HepG2 (cell line): Measurements from ENCODE around the gene PKD2L1. TPM values are rescaled to one million over a fixed set of nuclear protein-coding genes. Genes with fewer than 3 reads are reported as not detected.

ENCODE experiments used
- AGO1 ChIP-seq: fragments of 200-400 bp; formaldehyde crosslinking; IDR thresholded peaks from 2 replicates; pipeline ENCODE4 v1.6.1; 2017; ENCODE audit warnings: mild to moderate bottlenecking, low read depth, low read length, moderate library complexity; ENCODE audit not compliant: poor library complexity, severe bottlenecking
- ARHGAP35 ChIP-seq: sonication (generic); formaldehyde crosslinking; IDR thresholded peaks from 2 replicates; pipeline ENCODE4 v1.9.0; 2022; ENCODE audit warnings: mild to moderate bottlenecking, inconsistent platforms, moderate library complexity, missing genetic modification reagents, borderline replicate concordance
- HOXA5 ChIP-seq: sonication (generic); formaldehyde crosslinking; IDR thresholded peaks from 2 replicates; pipeline ENCODE4 v1.4.0; 2020; ENCODE audit warnings: missing genetic modification reagents
- HOXD1 ChIP-seq: sonication (generic); formaldehyde crosslinking; IDR thresholded peaks from 2 replicates; pipeline ENCODE4 v1.5.0; 2020; ENCODE audit warnings: missing genetic modification reagents
- KLF16 ChIP-seq, 2 experiments: sonication (generic) in 1 of 2; formaldehyde crosslinking in 1 of 2; IDR thresholded peaks; 2 replicates each; pipeline versions ENCODE4 v1.6.1 to v1.8.0; 2016 to 2023; ENCODE audit warnings: missing genetic modification reagents in 2 of 2, missing compliant biosample characterization in 1 of 2
- MIER2 ChIP-seq: IDR thresholded peaks from 2 replicates; pipeline ENCODE4 v1.6.1; 2016; ENCODE audit warnings: missing biosample characterization, missing genetic modification reagents
- SIX1 ChIP-seq: sonication (generic); formaldehyde crosslinking; IDR thresholded peaks from 2 replicates; pipeline ENCODE4 v1.4.0; 2020; ENCODE audit warnings: missing genetic modification reagents, borderline replicate concordance
- SMARCE1 ChIP-seq: fragments of 450-650 bp; IDR thresholded peaks from 2 replicates; pipeline ENCODE4 v1.6.1; 2017; ENCODE audit warnings: borderline replicate concordance
- TARDBP ChIP-seq: sonication (generic); formaldehyde crosslinking; IDR thresholded peaks from 2 replicates; pipeline ENCODE4 v1.8.0; 2022; ENCODE audit warnings: mild to moderate bottlenecking, missing genetic modification reagents
- ZC3H13 ChIP-seq: sonication (generic); formaldehyde crosslinking; IDR thresholded peaks from 2 replicates; pipeline ENCODE4 v1.8.1; 2023; ENCODE audit warnings: mild to moderate bottlenecking, missing genetic modification reagents, moderate library complexity
- ZFX ChIP-seq: sonication (generic); formaldehyde crosslinking; IDR thresholded peaks from 2 replicates; pipeline ENCODE4 v1.4.0; 2020; ENCODE audit warnings: mild to moderate bottlenecking, low read depth, missing genetic modification reagents, moderate library complexity
- ZNF331 ChIP-seq: sonication (generic); formaldehyde crosslinking; IDR thresholded peaks from 2 replicates; pipeline ENCODE4 v1.4.0; 2020; ENCODE audit warnings: missing genetic modification reagents
- ZNF530 ChIP-seq: sonication (generic); formaldehyde crosslinking; IDR thresholded peaks from 2 replicates; pipeline ENCODE4 v1.5.0; 2020; ENCODE audit warnings: low read depth, mild to moderate bottlenecking, missing genetic modification reagents
- ZNF766 ChIP-seq: sonication (generic); formaldehyde crosslinking; IDR thresholded peaks from 2 replicates; pipeline ENCODE4 v1.5.0; 2020; ENCODE audit warnings: missing genetic modification reagents, borderline replicate concordance
- ZZZ3 ChIP-seq: sonication (generic); formaldehyde crosslinking; IDR thresholded peaks from 2 replicates; pipeline ENCODE4 v1.4.0; 2020; ENCODE audit warnings: missing genetic modification reagents, mild to moderate bottlenecking, borderline replicate concordance
- polyA plus RNA-seq, 8 experiments: library from polyadenylated mRNA; depleted of rRNA in 3 of 8; stranded (reverse) in 7 of 8; unstranded in 1 of 8; fragments of >200 nt; fragmentation: Illumina TruSeq in 4 of 8; extraction: Trizol in 4 of 8; gene quantifications; 2 replicates each; pipeline versions ENCODE4 v1.2.1 to v1.2.3, GENCODE V29; 2011 to 2016; ENCODE audit warnings: low read depth in 4 of 8, missing spikeins in 1 of 8, mixed read lengths in 1 of 8; ENCODE audit not compliant: insufficient read depth in 1 of 8
- total RNA-seq, 5 experiments: library from RNA; depleted of rRNA; stranded (reverse); fragments of >200 nt; fragmentation: Illumina TruSeq; extraction: Trizol; gene quantifications; 2 replicates each; pipeline ENCODE4 v1.2.3, GENCODE V29; 2016; ENCODE audit warnings: low read depth in 1 of 5
- TF ChIP-seq, protein P1 (sequence below): sonication (generic); formaldehyde crosslinking; IDR thresholded peaks from 2 replicates; pipeline ENCODE4 v1.4.0; 2020; ENCODE audit warnings: missing genetic modification reagents, borderline replicate concordance
- TF ChIP-seq, protein P2 (sequence below): sonication (generic); formaldehyde crosslinking; IDR thresholded peaks from 2 replicates; pipeline ENCODE4 v1.4.0; 2020; ENCODE audit warnings: missing genetic modification reagents, mild to moderate bottlenecking, borderline replicate concordance
- TF ChIP-seq, protein P3 (sequence below): sonication (generic); formaldehyde crosslinking; conservative IDR thresholded peaks from 2 replicates; pipeline ENCODE4 v1.4.0; 2020; ENCODE audit warnings: missing genetic modification reagents
- TF ChIP-seq, protein P4 (sequence below): sonication (generic); formaldehyde crosslinking; IDR thresholded peaks from 2 replicates; pipeline ENCODE4 v1.4.0; 2020; ENCODE audit warnings: missing genetic modification reagents

PKD2L1 gene
- total and polyA plus RNA-seq, 2 of the 13 experiments (the other 11 are each of a cell fraction or from before 2014, with no cell fraction given), result 0.07 to 0.15 TPM

DNA sequence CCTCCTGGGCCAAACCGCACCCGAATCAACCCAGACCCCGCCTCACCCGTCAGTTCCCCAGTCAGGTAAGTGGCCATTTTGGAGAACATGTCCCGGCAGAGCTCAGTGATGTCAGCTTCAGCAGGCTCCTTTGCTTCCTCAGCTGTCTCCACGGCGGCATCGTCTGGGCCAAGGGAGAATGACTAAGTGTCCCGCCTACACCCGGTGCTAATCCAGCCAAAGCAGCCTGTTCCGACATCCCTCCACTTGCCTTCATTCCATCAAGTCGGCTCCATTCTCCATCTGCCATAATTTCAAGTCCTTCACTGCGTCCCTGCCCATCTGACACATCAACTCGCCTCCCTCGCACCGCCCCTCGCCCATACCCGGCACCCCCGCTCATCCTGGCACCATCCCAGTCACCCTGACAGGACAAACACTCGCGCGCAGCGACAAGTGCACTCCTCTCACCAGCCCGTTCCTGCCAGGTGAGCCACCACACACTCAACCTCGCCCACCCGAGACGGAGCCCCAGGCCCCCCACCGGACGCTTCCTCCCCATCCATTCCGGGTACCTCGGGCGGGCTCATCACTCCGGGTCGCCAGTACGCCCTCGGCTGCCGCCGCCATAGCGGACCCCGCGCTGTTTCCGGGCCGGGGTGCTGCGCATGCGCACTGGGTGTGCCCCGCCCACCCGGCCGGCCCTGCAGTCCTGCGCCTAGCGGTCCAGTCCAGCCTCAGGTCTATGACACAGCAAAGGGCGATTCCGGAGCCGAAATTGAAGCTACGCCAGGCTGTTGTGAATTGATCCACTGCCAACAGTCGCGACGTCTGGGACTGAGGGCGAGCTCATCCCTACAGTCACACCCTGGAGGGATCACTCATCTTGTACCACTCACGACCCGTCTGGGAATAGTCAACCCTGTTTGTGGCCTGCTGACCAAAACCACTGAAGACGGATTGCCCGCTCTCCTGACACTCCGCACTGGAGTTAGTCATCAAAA lies 43.7 kb downstream of the PKD2L1 start, which contains the start of gene BLOC1S2 (continued):
- TF ChIP-seq, protein P1, sequence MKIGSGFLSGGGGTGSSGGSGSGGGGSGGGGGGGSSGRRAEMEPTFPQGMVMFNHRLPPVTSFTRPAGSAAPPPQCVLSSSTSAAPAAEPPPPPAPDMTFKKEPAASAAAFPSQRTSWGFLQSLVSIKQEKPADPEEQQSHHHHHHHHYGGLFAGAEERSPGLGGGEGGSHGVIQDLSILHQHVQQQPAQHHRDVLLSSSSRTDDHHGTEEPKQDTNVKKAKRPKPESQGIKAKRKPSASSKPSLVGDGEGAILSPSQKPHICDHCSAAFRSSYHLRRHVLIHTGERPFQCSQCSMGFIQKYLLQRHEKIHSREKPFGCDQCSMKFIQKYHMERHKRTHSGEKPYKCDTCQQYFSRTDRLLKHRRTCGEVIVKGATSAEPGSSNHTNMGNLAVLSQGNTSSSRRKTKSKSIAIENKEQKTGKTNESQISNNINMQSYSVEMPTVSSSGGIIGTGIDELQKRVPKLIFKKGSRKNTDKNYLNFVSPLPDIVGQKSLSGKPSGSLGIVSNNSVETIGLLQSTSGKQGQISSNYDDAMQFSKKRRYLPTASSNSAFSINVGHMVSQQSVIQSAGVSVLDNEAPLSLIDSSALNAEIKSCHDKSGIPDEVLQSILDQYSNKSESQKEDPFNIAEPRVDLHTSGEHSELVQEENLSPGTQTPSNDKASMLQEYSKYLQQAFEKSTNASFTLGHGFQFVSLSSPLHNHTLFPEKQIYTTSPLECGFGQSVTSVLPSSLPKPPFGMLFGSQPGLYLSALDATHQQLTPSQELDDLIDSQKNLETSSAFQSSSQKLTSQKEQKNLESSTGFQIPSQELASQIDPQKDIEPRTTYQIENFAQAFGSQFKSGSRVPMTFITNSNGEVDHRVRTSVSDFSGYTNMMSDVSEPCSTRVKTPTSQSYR (CRISPR knock-in tag), result no peak
- TF ChIP-seq ZZZ3 (CRISPR knock-in tag), result no peak; the same call in 1 of the 2 replicates
- peak; percentile 75 for TF ChIP-seq HOXA5 (CRISPR knock-in tag)
- no peak for TF ChIP-seq SIX1 (CRISPR knock-in tag)
- peak in 1 of 2 experiments; percentile 54; a peak in 1 of 4 replicates for TF ChIP-seq KLF16 (CRISPR knock-in tag; IDR thresholded peaks at IDR 0.05)
- TF ChIP-seq, protein P2, sequence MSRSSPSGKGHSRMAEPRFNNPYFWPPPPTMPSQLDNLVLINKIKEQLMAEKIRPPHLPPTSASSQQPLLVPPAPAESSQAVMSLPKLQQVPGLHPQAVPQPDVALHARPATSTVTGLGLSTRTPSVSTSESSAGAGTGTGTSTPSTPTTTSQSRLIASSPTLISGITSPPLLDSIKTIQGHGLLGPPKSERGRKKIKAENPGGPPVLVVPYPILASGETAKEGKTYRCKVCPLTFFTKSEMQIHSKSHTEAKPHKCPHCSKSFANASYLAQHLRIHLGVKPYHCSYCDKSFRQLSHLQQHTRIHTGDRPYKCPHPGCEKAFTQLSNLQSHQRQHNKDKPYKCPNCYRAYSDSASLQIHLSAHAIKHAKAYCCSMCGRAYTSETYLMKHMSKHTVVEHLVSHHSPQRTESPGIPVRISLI (CRISPR knock-in tag), result peak; percentile 57; the same call in 1 of the 2 replicates
- TF ChIP-seq TARDBP (CRISPR knock-in tag), result 0 out of 2 replicates have a peak, but pooled peaks have one; percentile 56
- no peak for TF ChIP-seq SMARCE1
- peak; percentile 87 for TF ChIP-seq ZFX (CRISPR knock-in tag)
- peak; percentile 41 for TF ChIP-seq ZC3H13 (CRISPR knock-in tag)
- peak; percentile 41; the same call in 1 of the 2 replicates for TF ChIP-seq ZNF331 (CRISPR knock-in tag)
- TF ChIP-seq, protein P3, sequence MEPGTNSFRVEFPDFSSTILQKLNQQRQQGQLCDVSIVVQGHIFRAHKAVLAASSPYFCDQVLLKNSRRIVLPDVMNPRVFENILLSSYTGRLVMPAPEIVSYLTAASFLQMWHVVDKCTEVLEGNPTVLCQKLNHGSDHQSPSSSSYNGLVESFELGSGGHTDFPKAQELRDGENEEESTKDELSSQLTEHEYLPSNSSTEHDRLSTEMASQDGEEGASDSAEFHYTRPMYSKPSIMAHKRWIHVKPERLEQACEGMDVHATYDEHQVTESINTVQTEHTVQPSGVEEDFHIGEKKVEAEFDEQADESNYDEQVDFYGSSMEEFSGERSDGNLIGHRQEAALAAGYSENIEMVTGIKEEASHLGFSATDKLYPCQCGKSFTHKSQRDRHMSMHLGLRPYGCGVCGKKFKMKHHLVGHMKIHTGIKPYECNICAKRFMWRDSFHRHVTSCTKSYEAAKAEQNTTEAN (CRISPR knock-in tag), result no peak
- no peak for TF ChIP-seq MIER2
- 0 out of 2 replicates have a peak, but pooled peaks have one; percentile 62 for TF ChIP-seq ZNF766 (CRISPR knock-in tag)
- peak; percentile 55; the same call in 1 of the 2 replicates for TF ChIP-seq HOXD1 (CRISPR knock-in tag)
- TF ChIP-seq ZNF530 (CRISPR knock-in tag), result no peak
- TF ChIP-seq, protein P4, sequence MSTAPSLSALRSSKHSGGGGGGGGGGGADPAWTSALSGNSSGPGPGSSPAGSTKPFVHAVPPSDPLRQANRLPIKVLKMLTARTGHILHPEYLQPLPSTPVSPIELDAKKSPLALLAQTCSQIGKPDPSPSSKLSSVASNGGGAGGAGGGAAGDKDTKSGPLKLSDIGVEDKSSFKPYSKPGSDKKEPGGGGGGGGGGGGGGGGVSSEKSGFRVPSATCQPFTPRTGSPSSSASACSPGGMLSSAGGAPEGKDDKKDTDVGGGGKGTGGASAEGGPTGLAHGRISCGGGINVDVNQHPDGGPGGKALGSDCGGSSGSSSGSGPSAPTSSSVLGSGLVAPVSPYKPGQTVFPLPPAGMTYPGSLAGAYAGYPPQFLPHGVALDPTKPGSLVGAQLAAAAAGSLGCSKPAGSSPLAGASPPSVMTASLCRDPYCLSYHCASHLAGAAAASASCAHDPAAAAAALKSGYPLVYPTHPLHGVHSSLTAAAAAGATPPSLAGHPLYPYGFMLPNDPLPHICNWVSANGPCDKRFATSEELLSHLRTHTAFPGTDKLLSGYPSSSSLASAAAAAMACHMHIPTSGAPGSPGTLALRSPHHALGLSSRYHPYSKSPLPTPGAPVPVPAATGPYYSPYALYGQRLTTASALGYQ, result 0 out of 2 replicates have a peak, but pooled peaks have one; percentile 30
- TF ChIP-seq AGO1, result no peak
- TF ChIP-seq ARHGAP35 (CRISPR knock-in tag), result no peak; the same call in 1 of the 2 replicates
